Stimulated activated CD4-positive, alpha-beta T cell treated with anti-CD3 and anti-CD28 coated beads, TNF-alpha, amount 100 ng/mL, for 48 hours (primary cell): ENCODE data around the gene RPL10.

Source experiments
- DNase-seq, 3 donors: peaks; one replicate each; pipeline ENCODE4 v3.0.0-alpha.2; 2020; ENCODE audit warnings: low read depth in 3 of 3

RPL10 gene

GRCh38 chrX:154449618-154450017 lies 51.4 kb downstream of the RPL10 start:
- no peak for DNase-seq

- DNase-seq, result no peak
Measured at GRCh38 chrX:154450312-154450711, 52.1 kb downstream of the RPL10 start.
